Activated naive CD8-positive, alpha-beta T cell treated with anti-CD3 and anti-CD28 coated beads, Interleukin-2, amount 50 U/mL, for 24 hours (primary cell): Measurements from ENCODE around the gene RBBP7.

Source experiments
- ATAC-seq: fragments of 150-1000 bp; cut with Tn5 transposase; one replicate; pipeline ENCODE4 v1.10.0; 2021
- DNase-seq: peaks from one replicate; pipeline ENCODE4 v3.0.0; 2021
- H3K27ac Mint-ChIP-seq: one replicate; pipeline ENCODE4 v1.8.0; 2021; ENCODE audit warnings: mild to moderate bottlenecking, mixed read lengths
- H3K27me3 Mint-ChIP-seq: one replicate; pipeline ENCODE4 v1.8.0; 2021; ENCODE audit warnings: mixed read lengths
- H3K36me3 Mint-ChIP-seq: one replicate; pipeline ENCODE4 v1.8.0; 2021; ENCODE audit warnings: low read depth, mixed read lengths
- H3K4me1 Mint-ChIP-seq: one replicate; pipeline ENCODE4 v1.8.0; 2021; ENCODE audit warnings: mixed read lengths
- H3K4me3 Mint-ChIP-seq: one replicate; pipeline ENCODE4 v1.8.0; 2021; ENCODE audit warnings: mild to moderate bottlenecking, moderate library complexity, mixed read lengths
- H3K9me3 Mint-ChIP-seq: one replicate; pipeline ENCODE4 v1.8.0; 2021; ENCODE audit warnings: mixed read lengths

The RBBP7 gene

DNA sequence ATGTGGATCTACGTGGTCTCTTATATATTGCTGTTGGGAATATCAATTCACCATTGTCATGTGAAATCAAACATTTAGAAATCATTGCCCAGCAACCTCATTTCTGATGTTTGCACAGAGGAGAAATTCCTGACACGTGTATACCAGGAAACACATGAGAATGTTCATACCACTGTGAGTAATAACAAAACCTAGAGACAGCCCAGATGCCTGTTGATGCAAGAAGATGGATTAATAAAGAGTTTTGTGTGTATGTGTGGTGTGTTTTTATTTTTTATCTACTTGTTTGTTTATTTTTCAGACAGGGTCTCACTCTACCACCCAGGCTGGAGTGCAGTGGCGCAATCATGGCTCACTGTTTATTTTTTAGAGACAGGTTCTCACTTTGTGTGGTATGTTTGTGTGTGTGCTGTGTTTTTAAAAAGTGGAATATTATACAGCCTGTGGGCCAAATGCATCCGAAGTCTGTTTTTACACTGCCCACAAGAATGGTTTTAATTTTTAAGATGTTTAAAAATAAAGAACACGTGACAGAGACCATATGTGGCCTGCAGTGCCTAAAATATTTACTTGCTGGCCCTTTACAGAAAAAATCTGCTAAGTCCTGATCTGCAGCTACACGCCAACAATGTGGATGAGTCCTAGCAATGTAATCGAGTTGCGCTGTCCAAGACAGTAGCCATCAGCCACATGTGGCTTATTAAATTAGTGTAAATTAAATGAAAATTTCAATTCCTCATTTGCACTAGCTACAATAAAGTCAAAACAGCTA lies 44.7 kb downstream of the RBBP7 start:
- peaks cover 24% of the 10 kb centered on the region for H3K36me3 Mint-ChIP-seq
- peak overlapping the region; percentile 14 for H3K27ac Mint-ChIP-seq
- no peaks in the 10 kb centered on the region for H3K9me3 Mint-ChIP-seq
- H3K27me3 Mint-ChIP-seq = no peaks in the 10 kb centered on the region
- no peak for DNase-seq
- ATAC-seq = no peak
- peaks cover 14% of the 10 kb centered on the region for H3K4me1 Mint-ChIP-seq
- H3K4me3 Mint-ChIP-seq = no peak overlapping the region

GRCh38 chrX:16822723-16823122 lies 47.4 kb downstream of the RBBP7 start:
- Mint-ChIP-seq H3K4me3 (no peak overlapping the region), H3K36me3 (peaks cover 19% of the 10 kb centered on the region), H3K4me1 (peaks cover 14% of the 10 kb centered on the region), H3K27ac (peak overlapping the region; percentile 4), H3K9me3 (no peaks in the 10 kb centered on the region), H3K27me3 (no peaks in the 10 kb centered on the region)
- DNase-seq (no peak), ATAC-seq (peak; percentile 36)

GRCh38 chrX:16819634-16820033 lies 50.5 kb downstream of the RBBP7 start:
- H3K4me3 Mint-ChIP-seq = no peak overlapping the region
- H3K4me1 Mint-ChIP-seq = peaks cover 2% of the 10 kb centered on the region
- H3K27ac Mint-ChIP-seq = no peak overlapping the region
- DNase-seq = no peak
- no peak for ATAC-seq
- peaks cover 24% of the 10 kb centered on the region for H3K36me3 Mint-ChIP-seq
- H3K27me3 Mint-ChIP-seq = no peaks in the 10 kb centered on the region
- no peaks in the 10 kb centered on the region for H3K9me3 Mint-ChIP-seq

DNA sequence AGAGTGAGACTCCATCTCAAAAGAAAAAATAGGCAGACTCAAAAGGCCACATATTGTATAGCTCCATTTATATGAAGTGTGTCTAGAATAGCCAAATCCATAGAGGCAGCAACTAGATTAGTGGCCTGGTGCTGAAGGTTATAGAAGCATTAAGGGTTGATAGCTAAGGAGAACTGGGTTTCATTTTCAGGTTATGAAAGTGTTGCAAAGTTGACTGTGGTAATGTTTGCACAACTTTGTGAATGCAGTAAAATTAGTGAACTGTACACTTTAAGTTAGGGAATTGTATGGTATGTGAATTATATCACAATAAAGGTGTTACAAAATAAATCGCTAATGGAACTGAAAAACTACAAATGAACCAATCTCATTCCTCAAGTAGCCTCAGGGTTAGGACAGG lies 55.6 kb downstream of the RBBP7 start:
- Mint-ChIP-seq H3K27me3 (no peaks in the 10 kb centered on the region), H3K4me3 (no peak overlapping the region), H3K36me3 (peaks cover 15% of the 10 kb centered on the region), H3K9me3 (no peaks in the 10 kb centered on the region), H3K27ac (no peak overlapping the region), H3K4me1 (no peaks in the 10 kb centered on the region)
- DNase-seq (no peak), ATAC-seq (no peak)

GRCh38 chrX:16807976-16808542 lies 62.1 kb downstream of the RBBP7 start:
- ATAC-seq = no peak
- H3K4me1 Mint-ChIP-seq = peaks cover 12% of the 10 kb centered on the region
- no peak for DNase-seq
- H3K36me3 Mint-ChIP-seq = peaks cover 12% of the 10 kb centered on the region
- H3K4me3 Mint-ChIP-seq = no peak overlapping the region
- H3K27me3 Mint-ChIP-seq = no peaks in the 10 kb centered on the region
- H3K27ac Mint-ChIP-seq = no peak overlapping the region
- no peaks in the 10 kb centered on the region for H3K9me3 Mint-ChIP-seq

- ATAC-seq (no peak), DNase-seq (no peak)
- H3K4me3 Mint-ChIP-seq = no peak overlapping the region
- H3K4me1 Mint-ChIP-seq = peaks cover 12% of the 10 kb centered on the region
- H3K9me3 Mint-ChIP-seq = no peaks in the 10 kb centered on the region
- peaks cover 9% of the 10 kb centered on the region for H3K36me3 Mint-ChIP-seq
- H3K27me3 Mint-ChIP-seq = no peaks in the 10 kb centered on the region
- H3K27ac Mint-ChIP-seq = no peak overlapping the region
Measured at GRCh38 chrX:16807548-16807947, 62.6 kb downstream of the RBBP7 start.

DNA sequence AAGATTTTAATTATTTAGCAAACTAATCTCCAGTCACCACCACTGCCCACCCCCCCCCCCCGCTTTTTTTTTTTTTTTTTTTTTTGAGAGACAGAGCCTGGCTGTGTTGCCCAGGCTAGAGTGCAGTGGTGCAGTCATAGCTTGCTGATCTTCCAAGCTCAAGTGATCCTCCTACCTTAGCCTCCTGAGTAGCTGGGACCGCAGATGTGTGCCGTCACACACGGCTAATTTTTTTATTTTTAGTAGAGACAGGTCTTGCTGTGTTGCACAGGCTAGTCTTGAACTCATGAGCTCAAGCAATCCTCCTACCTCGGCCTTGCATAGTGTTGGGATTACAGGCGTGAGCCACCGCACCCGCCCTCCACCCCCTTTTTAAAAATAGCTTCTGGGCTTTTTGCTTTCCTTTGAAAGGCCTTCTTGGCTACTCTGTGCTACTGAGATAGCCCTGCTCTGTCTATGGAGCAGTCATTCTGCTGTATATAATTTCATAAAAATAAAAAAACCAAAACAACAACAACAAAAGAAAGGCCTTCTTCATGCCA lies 65.2 kb downstream of the RBBP7 start:
- Mint-ChIP-seq H3K27me3 (no peaks in the 10 kb centered on the region), H3K4me3 (no peak overlapping the region), H3K36me3 (peaks cover 11% of the 10 kb centered on the region), H3K27ac (no peak overlapping the region), H3K9me3 (no peaks in the 10 kb centered on the region), H3K4me1 (peaks cover 14% of the 10 kb centered on the region)
- no peak for ATAC-seq
- no peak for DNase-seq

GRCh38 chrX:16797841-16798240 lies 72.3 kb downstream of the RBBP7 start:
- Mint-ChIP-seq H3K4me1 (peaks cover 4% of the 10 kb centered on the region), H3K27ac (no peak overlapping the region), H3K27me3 (no peaks in the 10 kb centered on the region), H3K36me3 (peaks cover 20% of the 10 kb centered on the region), H3K4me3 (no peak overlapping the region), H3K9me3 (no peaks in the 10 kb centered on the region)
- no peak for ATAC-seq
- no peak for DNase-seq

- peaks cover 3% of the 10 kb centered on the region for H3K4me1 Mint-ChIP-seq
- H3K4me3 Mint-ChIP-seq = no peak overlapping the region
- peaks cover 18% of the 10 kb centered on the region for H3K36me3 Mint-ChIP-seq
- H3K27me3 Mint-ChIP-seq = no peaks in the 10 kb centered on the region
- no peak for DNase-seq
- H3K27ac Mint-ChIP-seq = no peak overlapping the region
- no peak for ATAC-seq
- H3K9me3 Mint-ChIP-seq = no peaks in the 10 kb centered on the region
Measured at GRCh38 chrX:16797358-16797757, 72.8 kb downstream of the RBBP7 start.

GRCh38 chrX:16796298-16796697 lies 73.9 kb downstream of the RBBP7 start:
- ATAC-seq (no peak), DNase-seq (no peak)
- H3K27me3 Mint-ChIP-seq = no peaks in the 10 kb centered on the region
- peaks cover 2% of the 10 kb centered on the region for H3K4me1 Mint-ChIP-seq
- no peaks in the 10 kb centered on the region for H3K9me3 Mint-ChIP-seq
- peaks cover 18% of the 10 kb centered on the region for H3K36me3 Mint-ChIP-seq
- H3K27ac Mint-ChIP-seq = no peak overlapping the region
- H3K4me3 Mint-ChIP-seq = no peak overlapping the region
